ENCODE results near the gene KIF6. TPM values are rescaled to one million over a fixed set of nuclear protein-coding genes. Genes with fewer than 3 reads are reported as not detected.

The KIF6 gene
- total RNA-seq = 0.33 and 0.87 TPM in 2 replicates

GRCh38 chr6:39724787-39725631 lies at the start of gene KIF6:
Gene KIF6, minus strand, starts transcription at chr6:39725408. Its CDS starts 98 bp downstream, at chr6:39725310.

DNA sequence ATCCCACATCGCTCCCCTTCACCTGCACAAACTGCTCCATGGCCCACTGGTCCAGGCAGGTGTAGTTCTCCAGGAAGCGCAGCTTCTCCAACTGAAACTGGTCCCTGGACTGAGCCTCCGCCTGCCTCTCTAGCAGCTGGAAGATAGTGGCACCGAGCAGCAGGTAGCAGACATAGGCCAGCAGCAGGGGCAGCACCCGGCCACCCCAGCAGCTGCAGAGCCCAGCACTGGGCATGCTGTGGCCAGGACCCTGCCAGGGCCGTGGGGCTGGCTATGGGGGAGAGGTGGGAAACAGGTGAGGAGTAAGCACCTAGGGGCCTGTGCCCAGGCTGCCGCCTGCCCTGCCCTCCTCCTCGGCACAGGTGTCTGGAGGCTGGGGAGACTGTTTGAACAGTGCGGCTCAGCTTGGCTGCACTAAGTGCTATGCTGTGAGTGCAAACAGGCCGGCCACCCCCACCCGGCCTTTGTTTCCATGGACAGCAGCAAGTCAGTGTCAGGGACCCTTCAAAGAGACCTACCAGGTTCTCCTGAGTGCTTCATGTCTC lies 402.8 kb downstream of the KIF6 start, which contains the start of gene KCNK16:
KCNK16 (minus strand) TSS at position 397 of the 545 bp plus-strand sequence; CDS start at position 235, 162 bp downstream.

GRCh38 chr6:39314273-39314795 lies 410.9 kb downstream of the KIF6 start, which contains the start of gene KCNK17:
Gene KCNK17, minus strand, starts transcription at chr6:39314419. Its CDS starts 99 bp downstream, at chr6:39314320.

Other genes starting within 250 kb of the KIF6 start
- gene DAAM2, start 67.0 kb upstream of the KIF6 start, total RNA-seq = 3.8 and 6.5 TPM in 2 replicates
- gene MOCS1, start 209.1 kb upstream of the KIF6 start, total RNA-seq = 9.8 and 11.9 TPM in 2 replicates